GM23338 (cell line): ENCODE data around the gene MEGF8.

Experiments
- CTCF ChIP-seq, 2 experiments: fragments of 200-600 bp in 1 of 2; sonication (generic) in 1 of 2; conservative IDR thresholded peaks; 2 replicates each; pipeline versions ENCODE4 v1.5.1 to v1.6.1; 2016 to 2017; ENCODE audit warnings: antibody characterized with exemption in 2 of 2, low read depth in 2 of 2, mild to moderate bottlenecking in 2 of 2, moderate library complexity in 1 of 2
- EZH2 ChIP-seq: fragments of 200-600 bp; sonication (generic); IDR thresholded peaks from one replicate; pipeline ENCODE4 v1.8.0; 2017; ENCODE audit warnings: antibody characterized with exemption, mild to moderate bottlenecking, low read depth; ENCODE audit not compliant: unreplicated experiment
- EZH2phosphoT487 ChIP-seq: fragments of 200-600 bp; sonication (generic); IDR thresholded peaks from one replicate; pipeline ENCODE4 v1.8.1; 2018; ENCODE audit warnings: antibody characterized with exemption; ENCODE audit not compliant: unreplicated experiment
- REST ChIP-seq: IDR thresholded peaks from one replicate; pipeline ENCODE4 v1.6.1; 2018; ENCODE audit warnings: antibody characterized with exemption; ENCODE audit not compliant: unreplicated experiment
- ZNF114 ChIP-seq: fragments of 250-450 bp; sonication (Bioruptor Pico); IDR thresholded peaks from 2 replicates; pipeline ENCODE4 v1.5.0; 2020; ENCODE audit warnings: mild to moderate bottlenecking, moderate library complexity

GRCh38 chr19:42333018-42333417, 7.6 kb downstream of the MEGF8 start:
- TF ChIP-seq CTCF (conservative IDR thresholded peaks at IDR 0.05; ENCODE audit: low read depth in 2 of 2) (no peak), EZH2phosphoT487 (no peak), ZNF114 (no peak), EZH2 (no peak), REST (no peak)
